ENCODE data around the gene DENND10.

- TF ChIP-seq POLR2A (IDR thresholded peaks at IDR 0.05) (no peak), CTCF (IDR thresholded peaks at IDR 0.05) (no peak)
These were observed 45.8 kb downstream of the DENND10 start for GRCh38 chr10:119149729-119150128.

All from transverse colon (tissue), 3 donors.